HepG2 (cell line): ENCODE results near the gene SLC25A10. TPM values are rescaled to one million over a fixed set of nuclear protein-coding genes. Genes with fewer than 3 reads are reported as not detected.

Source experiments
- ATAC-seq: fragments of 200-7000 bp; cut with Tn5 transposase; 3 replicates; pipeline ENCODE4 v1.9.1; 2020; ENCODE audit warnings: mild to moderate bottlenecking, moderate library complexity
- BruUV-seq: library from RNA; stranded (reverse); fragments of 400-500 nt; replicated peaks from 2 replicates; lab custom pipeline; 2021; lab: Mats Ljungman, UMichigan
- CTCF ChIA-PET: fragments of 300-600 bp; formaldehyde crosslinking; extraction: SDS; loops from one replicate; lab custom pipeline; 2021; ENCODE audit warnings: low total read pairs, inconsistent platforms, low intra/inter-chr PET ratio; lab: Yijun Ruan, JAX
- POLR2A ChIA-PET: fragments of 350-600 bp; sonication (Branson Sonifier 250); formaldehyde crosslinking; loops from one replicate; lab custom pipeline; 2020; ENCODE audit warnings: antibody characterized with exemption, inconsistent platforms; lab: Yijun Ruan, JAX
- DNase-seq: peaks from one replicate; pipeline ENCODE4 v3.0.0-alpha.2; 2015; ENCODE audit warnings: low spot score
- FAIRE-seq: peaks from 3 replicates; lab custom pipeline; 2011; peaks lifted over from hg19 to GRCh38; lab: Jason Lieb, UNC
- H2AFZ ChIP-seq: one replicate; pipeline ENCODE4 v1.6.1; 2011; ENCODE audit warnings: low read length, inconsistent platforms
- H3K27ac ChIP-seq: fragments of 300-600 bp; 3 replicates; pipeline ENCODE4 v1.8.0; 2011; ENCODE audit warnings: mixed run types, mild to moderate bottlenecking, mixed read lengths, low read length, inconsistent platforms; ENCODE audit not compliant: insufficient read depth; ENCODE audit errors: extremely low read length
- H3K27me3 ChIP-seq, 2 experiments: fragments of 200-600 bp in 1 of 2; 2 replicates in 1 of 2; 3 replicates in 1 of 2; pipeline versions ENCODE4 v1.6.0 to v1.8.0; 2011; ENCODE audit warnings: low read length in 2 of 2, mild to moderate bottlenecking in 2 of 2, moderate library complexity in 2 of 2, inconsistent platforms in 1 of 2; ENCODE audit not compliant: insufficient read depth in 2 of 2, control insufficient read depth in 1 of 2
- H3K36me3 ChIP-seq, 2 experiments: fragments of 200-600 bp in 1 of 2; replicated peaks in 1 of 2; 2 replicates in 1 of 2; 3 replicates in 1 of 2; pipeline versions ENCODE4 v1.5.1 to v1.8.0; 2011; ENCODE audit warnings: low read length in 2 of 2, inconsistent platforms in 1 of 2; ENCODE audit not compliant: insufficient read depth in 2 of 2, control insufficient read depth in 1 of 2
- H3K4me1 ChIP-seq: 2 replicates; pipeline ENCODE4 v1.5.1; 2012; ENCODE audit warnings: low read length, inconsistent platforms; ENCODE audit not compliant: insufficient read depth
- H3K4me2 ChIP-seq: 2 replicates; pipeline ENCODE4 v1.6.0; 2011; ENCODE audit warnings: low read depth, low read length, inconsistent platforms
- H3K4me3 ChIP-seq, 3 experiments: fragments of 200-600 bp in 1 of 3; sonication (generic), shearing (Covaris generic) in 1 of 3; replicated peaks in 1 of 3; 2 replicates each; pipeline ENCODE4 v1.5.1; 2011 to 2016; ENCODE audit warnings: low read length in 3 of 3, inconsistent platforms in 2 of 3, low read depth in 2 of 3, mild to moderate bottlenecking in 2 of 3, control low read depth in 1 of 3, mixed read lengths in 1 of 3; ENCODE audit not compliant: insufficient read depth in 1 of 3
- H3K79me2 ChIP-seq: one replicate; pipeline ENCODE4 v1.6.1; 2011; ENCODE audit warnings: low read length, inconsistent platforms; ENCODE audit not compliant: insufficient read depth
- H3K9ac ChIP-seq: 2 replicates; pipeline ENCODE4 v1.6.0; 2011; ENCODE audit warnings: mild to moderate bottlenecking, low read depth, low read length, inconsistent platforms; ENCODE audit not compliant: insufficient read depth
- H3K9me3 ChIP-seq: 2 replicates; pipeline ENCODE4 v1.5.1; 2012; ENCODE audit warnings: mild to moderate bottlenecking, low read length
- H4K20me1 ChIP-seq: 2 replicates; pipeline ENCODE4 v1.6.0; 2011; ENCODE audit warnings: inconsistent platforms, mild to moderate bottlenecking, low read length, moderate library complexity; ENCODE audit not compliant: insufficient read depth
- CHD4 ChIP-seq: fragments of 200-600 bp; sonication (generic); IDR thresholded peaks from 2 replicates; pipeline ENCODE4 v1.7.0; 2017; ENCODE audit warnings: mild to moderate bottlenecking, low read length, borderline replicate concordance
- ERF ChIP-seq: IDR thresholded peaks from 2 replicates; pipeline ENCODE4 v1.6.1; 2018; ENCODE audit warnings: missing biosample characterization, missing genetic modification reagents
- GMEB1 ChIP-seq: sonication (generic); formaldehyde crosslinking; IDR thresholded peaks from 2 replicates; pipeline ENCODE4 v1.5.1; 2020; ENCODE audit warnings: missing genetic modification reagents, mild to moderate bottlenecking, borderline replicate concordance
- IRF2 ChIP-seq: IDR thresholded peaks from 2 replicates; pipeline ENCODE4 v1.6.1; 2018; ENCODE audit warnings: missing genetic modification reagents, missing compliant biosample characterization
- MXD4 ChIP-seq: IDR thresholded peaks from 2 replicates; pipeline ENCODE4 v1.6.1; 2016; ENCODE audit warnings: mild to moderate bottlenecking, missing biosample characterization, missing genetic modification reagents
- SMAD9 ChIP-seq: sonication (generic); formaldehyde crosslinking; IDR thresholded peaks from 2 replicates; pipeline ENCODE4 v1.5.1; 2020; ENCODE audit warnings: mild to moderate bottlenecking, missing genetic modification reagents
- ZBTB10 ChIP-seq: sonication (generic); formaldehyde crosslinking; IDR thresholded peaks from 2 replicates; pipeline ENCODE4 v1.4.0; 2020; ENCODE audit warnings: missing genetic modification reagents, borderline replicate concordance
- ZC3H13 ChIP-seq: sonication (generic); formaldehyde crosslinking; IDR thresholded peaks from 2 replicates; pipeline ENCODE4 v1.8.1; 2023; ENCODE audit warnings: mild to moderate bottlenecking, missing genetic modification reagents, moderate library complexity
- ZNF282 ChIP-seq: fragments of 450-650 bp; IDR thresholded peaks from 2 replicates; pipeline ENCODE4 v1.6.1; 2018; ENCODE audit not compliant: partially characterized antibody
- ZNF354B ChIP-seq: sonication (generic); formaldehyde crosslinking; IDR thresholded peaks from 2 replicates; pipeline ENCODE4 v1.8.0; 2022; ENCODE audit warnings: mild to moderate bottlenecking, missing genetic modification reagents
- ZNF430 ChIP-seq: sonication (generic); formaldehyde crosslinking; IDR thresholded peaks from 2 replicates; pipeline ENCODE4 v1.9.0; 2021; ENCODE audit warnings: mild to moderate bottlenecking, missing genetic modification reagents
- ZNF451 ChIP-seq: sonication (generic); formaldehyde crosslinking; IDR thresholded peaks from 2 replicates; pipeline ENCODE4 v1.5.0; 2020; ENCODE audit warnings: mild to moderate bottlenecking, missing genetic modification reagents
- ZNF589 ChIP-seq: sonication (generic); formaldehyde crosslinking; conservative IDR thresholded peaks from 2 replicates; pipeline ENCODE4 v1.8.0; 2022; ENCODE audit warnings: mild to moderate bottlenecking, moderate library complexity, missing genetic modification reagents
- WGBS: methylation state at CpG from one replicate; pipeline ENCODE4 v1.1.6; 2017; ENCODE audit warnings: low lambda C conversion rate; 5-methylcytosine and 5-hydroxymethylcytosine counted together
- in situ Hi-C: cut with HindIII; loops from 2 replicates; pipeline ENCODE4 v1.10.0; 2017; ENCODE audit warnings: low pct_unique_long_range_greater_than_20kb; ENCODE audit not compliant: extremely low pct_ligation_motif_present
- intact Hi-C: fragments of 100-400 bp; cut with micrococcal nuclease; formaldehyde crosslinking; loops from one replicate; pipeline ENCODE4 v1.10.0; 2022; ENCODE audit not compliant: unreplicated experiment
- polyA plus RNA-seq, 8 experiments: library from polyadenylated mRNA; depleted of rRNA in 3 of 8; stranded (reverse) in 7 of 8; unstranded in 1 of 8; fragments of >200 nt; fragmentation: Illumina TruSeq in 4 of 8; extraction: Trizol in 4 of 8; gene quantifications; 2 replicates each; pipeline versions ENCODE4 v1.2.1 to v1.2.3, GENCODE V29; 2011 to 2016; ENCODE audit warnings: low read depth in 4 of 8, missing spikeins in 1 of 8, mixed read lengths in 1 of 8; ENCODE audit not compliant: insufficient read depth in 1 of 8
- total RNA-seq, 5 experiments: library from RNA; depleted of rRNA; stranded (reverse); fragments of >200 nt; fragmentation: Illumina TruSeq; extraction: Trizol; gene quantifications; 2 replicates each; pipeline ENCODE4 v1.2.3, GENCODE V29; 2016; ENCODE audit warnings: low read depth in 1 of 5
- TF ChIP-seq, protein P1 (sequence below): sonication (generic); formaldehyde crosslinking; IDR thresholded peaks from 2 replicates; pipeline ENCODE4 v1.8.0; 2022; ENCODE audit warnings: mild to moderate bottlenecking, missing genetic modification reagents; ENCODE audit not compliant: insufficient replicate concordance
- TF ChIP-seq, protein P2 (sequence below): sonication (generic); formaldehyde crosslinking; IDR thresholded peaks from 2 replicates; pipeline ENCODE4 v1.5.1; 2020; ENCODE audit warnings: mild to moderate bottlenecking, missing genetic modification reagents, borderline replicate concordance
- TF ChIP-seq, protein P3 (sequence below): IDR thresholded peaks from 2 replicates; pipeline ENCODE4 v1.6.1; 2016; ENCODE audit warnings: mild to moderate bottlenecking

Gene SLC25A10
- total and polyA plus RNA-seq, 2 of the 13 experiments (the other 11 are each of a cell fraction or from before 2014, with no cell fraction given) = 46.5 to 140 TPM

DNA sequence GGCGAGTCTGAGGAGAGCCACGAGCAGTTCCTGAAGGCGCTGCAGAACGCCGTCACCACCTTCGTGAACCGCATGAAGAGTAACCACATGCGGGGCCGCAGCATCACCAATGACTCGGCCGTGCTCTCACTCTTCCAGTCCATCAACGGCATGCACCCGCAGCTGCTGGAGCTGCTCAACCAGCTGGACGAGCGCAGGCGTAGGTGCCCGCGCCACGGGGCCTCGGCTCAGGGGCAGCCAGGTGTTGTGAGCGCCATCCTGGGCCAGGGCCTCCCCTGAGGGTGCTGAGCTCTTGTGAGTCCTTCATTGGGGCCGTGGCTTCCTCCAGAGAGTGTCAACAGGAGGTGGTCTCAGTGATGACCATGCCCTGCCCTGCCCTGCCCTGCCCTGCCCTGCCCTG is 16.3 kb upstream of the SLC25A10 start:
- peaks cover 3% of the 10 kb centered on the region for H4K20me1 ChIP-seq
- intact Hi-C loops = no loop called here
- no peak overlapping the region for H3K27ac ChIP-seq
- FAIRE-seq (no peak), DNase-seq (no peak), ATAC-seq (peak; percentile 3; the same call in 2 of the 3 replicates)
- POLR2A ChIA-PET = interaction anchor here (1.3 to 2.1 kb wide), 2 partner anchors 12 to 18 kb away, joined by 5 to 16 read pairs; partner anchors contain the start of genes ARL16 and HGS
- no peaks in the 10 kb centered on the region for H3K9me3 ChIP-seq
- H2AFZ ChIP-seq = no peak overlapping the region
- H3K79me2 ChIP-seq = peaks cover 13% of the 10 kb centered on the region
- H3K27me3 ChIP-seq = no peaks in the 10 kb centered on the region; a peak in 1 of 5 replicates
- H3K36me3 ChIP-seq = peaks cover 58 to 75% of the 10 kb centered on the region in 2 experiments
- BruUV-seq = no TSS peak
- no peak overlapping the region for H3K9ac ChIP-seq
- no peak overlapping the region for H3K4me3 ChIP-seq
- CTCF ChIA-PET = no interaction called here
- H3K4me1 ChIP-seq = peaks cover 3% of the 10 kb centered on the region
- in situ Hi-C loops = no loop called here
- WGBS = 96% methylated on average over 20 of the region's 22 CpGs
- no peak overlapping the region for H3K4me2 ChIP-seq
- TF ChIP-seq GMEB1 (CRISPR knock-in tag) (no peak), ZNF589 (0 out of 2 replicates have a peak, but pooled peaks have one; percentile 25), CHD4 (no peak), ZNF282 (no peak), MXD4 (CRISPR knock-in tag) (no peak), ZNF354B (CRISPR knock-in tag) (no peak), ZC3H13 (CRISPR knock-in tag) (peak; percentile 48; the same call in 1 of the 2 replicates), SMAD9 (CRISPR knock-in tag) (no peak), IRF2 (CRISPR knock-in tag) (no peak), ZNF451 (CRISPR knock-in tag) (peak; percentile 47; the same call in 1 of the 2 replicates), ERF (CRISPR knock-in tag) (no peak), ZBTB10 (CRISPR knock-in tag) (no peak), ZNF430 (no peak)
- TF ChIP-seq, protein P1, sequence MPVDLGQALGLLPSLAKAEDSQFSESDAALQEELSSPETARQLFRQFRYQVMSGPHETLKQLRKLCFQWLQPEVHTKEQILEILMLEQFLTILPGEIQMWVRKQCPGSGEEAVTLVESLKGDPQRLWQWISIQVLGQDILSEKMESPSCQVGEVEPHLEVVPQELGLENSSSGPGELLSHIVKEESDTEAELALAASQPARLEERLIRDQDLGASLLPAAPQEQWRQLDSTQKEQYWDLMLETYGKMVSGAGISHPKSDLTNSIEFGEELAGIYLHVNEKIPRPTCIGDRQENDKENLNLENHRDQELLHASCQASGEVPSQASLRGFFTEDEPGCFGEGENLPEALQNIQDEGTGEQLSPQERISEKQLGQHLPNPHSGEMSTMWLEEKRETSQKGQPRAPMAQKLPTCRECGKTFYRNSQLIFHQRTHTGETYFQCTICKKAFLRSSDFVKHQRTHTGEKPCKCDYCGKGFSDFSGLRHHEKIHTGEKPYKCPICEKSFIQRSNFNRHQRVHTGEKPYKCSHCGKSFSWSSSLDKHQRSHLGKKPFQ (CRISPR knock-in tag) = no peak
- TF ChIP-seq, protein P2, sequence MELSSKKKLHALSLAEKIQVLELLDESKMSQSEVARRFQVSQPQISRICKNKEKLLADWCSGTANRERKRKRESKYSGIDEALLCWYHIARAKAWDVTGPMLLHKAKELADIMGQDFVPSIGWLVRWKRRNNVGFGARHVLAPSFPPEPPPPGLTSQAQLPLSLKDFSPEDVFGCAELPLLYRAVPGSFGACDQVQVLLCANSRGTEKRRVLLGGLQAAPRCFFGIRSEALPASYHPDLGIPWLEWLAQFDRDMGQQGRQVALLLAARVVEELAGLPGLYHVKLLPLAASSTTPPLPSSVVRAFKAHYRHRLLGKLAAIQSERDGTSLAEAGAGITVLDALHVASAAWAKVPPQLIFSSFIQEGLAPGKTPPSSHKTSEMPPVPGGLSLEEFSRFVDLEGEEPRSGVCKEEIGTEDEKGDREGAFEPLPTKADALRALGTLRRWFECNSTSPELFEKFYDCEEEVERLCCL = no peak
- TF ChIP-seq, protein P3, sequence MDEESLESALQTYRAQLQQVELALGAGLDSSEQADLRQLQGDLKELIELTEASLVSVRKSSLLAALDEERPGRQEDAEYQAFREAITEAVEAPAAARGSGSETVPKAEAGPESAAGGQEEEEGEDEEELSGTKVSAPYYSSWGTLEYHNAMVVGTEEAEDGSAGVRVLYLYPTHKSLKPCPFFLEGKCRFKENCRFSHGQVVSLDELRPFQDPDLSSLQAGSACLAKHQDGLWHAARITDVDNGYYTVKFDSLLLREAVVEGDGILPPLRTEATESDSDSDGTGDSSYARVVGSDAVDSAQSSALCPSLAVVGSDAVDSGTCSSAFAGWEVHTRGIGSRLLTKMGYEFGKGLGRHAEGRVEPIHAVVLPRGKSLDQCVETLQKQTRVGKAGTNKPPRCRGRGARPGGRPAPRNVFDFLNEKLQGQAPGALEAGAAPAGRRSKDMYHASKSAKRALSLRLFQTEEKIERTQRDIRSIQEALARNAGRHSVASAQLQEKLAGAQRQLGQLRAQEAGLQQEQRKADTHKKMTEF (CRISPR knock-in tag) = no peak
